ENCODE data around the gene HSBP1L1.

DNA sequence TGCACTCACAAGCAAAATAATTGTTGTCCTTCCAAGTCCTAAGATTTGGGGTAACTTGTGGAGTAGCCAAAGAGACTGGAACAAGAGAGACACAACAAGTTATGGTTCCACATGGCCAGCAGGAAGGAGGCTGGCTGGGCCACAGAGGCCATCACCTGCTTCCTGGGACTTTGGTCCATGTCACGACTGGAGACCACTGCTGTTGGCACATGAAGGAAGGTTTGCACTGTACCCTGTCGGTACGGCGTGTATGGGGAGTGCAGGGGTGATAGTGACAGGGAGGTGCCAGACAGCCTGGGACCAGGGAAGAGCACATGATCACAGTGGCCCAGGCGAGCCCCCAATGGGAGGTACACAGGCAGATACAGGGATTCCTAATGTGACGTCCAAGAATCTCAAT is 28.5 kb upstream of the HSBP1L1 start:
- TF ChIP-seq POLR2A (IDR thresholded peaks at IDR 0.05) = no peak
- TF ChIP-seq, protein P1, sequence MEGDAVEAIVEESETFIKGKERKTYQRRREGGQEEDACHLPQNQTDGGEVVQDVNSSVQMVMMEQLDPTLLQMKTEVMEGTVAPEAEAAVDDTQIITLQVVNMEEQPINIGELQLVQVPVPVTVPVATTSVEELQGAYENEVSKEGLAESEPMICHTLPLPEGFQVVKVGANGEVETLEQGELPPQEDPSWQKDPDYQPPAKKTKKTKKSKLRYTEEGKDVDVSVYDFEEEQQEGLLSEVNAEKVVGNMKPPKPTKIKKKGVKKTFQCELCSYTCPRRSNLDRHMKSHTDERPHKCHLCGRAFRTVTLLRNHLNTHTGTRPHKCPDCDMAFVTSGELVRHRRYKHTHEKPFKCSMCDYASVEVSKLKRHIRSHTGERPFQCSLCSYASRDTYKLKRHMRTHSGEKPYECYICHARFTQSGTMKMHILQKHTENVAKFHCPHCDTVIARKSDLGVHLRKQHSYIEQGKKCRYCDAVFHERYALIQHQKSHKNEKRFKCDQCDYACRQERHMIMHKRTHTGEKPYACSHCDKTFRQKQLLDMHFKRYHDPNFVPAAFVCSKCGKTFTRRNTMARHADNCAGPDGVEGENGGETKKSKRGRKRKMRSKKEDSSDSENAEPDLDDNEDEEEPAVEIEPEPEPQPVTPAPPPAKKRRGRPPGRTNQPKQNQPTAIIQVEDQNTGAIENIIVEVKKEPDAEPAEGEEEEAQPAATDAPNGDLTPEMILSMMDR (IDR thresholded peaks at IDR 0.05) = no peak
